AG04449 (cell line): ENCODE results near the gene TMEM245.

Experiments
- CTCF ChIA-PET: fragments of 350-600 bp; formaldehyde crosslinking; extraction: SDS; loops from one replicate; lab custom pipeline; 2021; ENCODE audit warnings: antibody characterized with exemption; lab: Yijun Ruan, JAX
- POLR2A ChIA-PET: fragments of 400-600, 350-600 bp; formaldehyde crosslinking; extraction: SDS; loops from one replicate; lab custom pipeline; 2020; ENCODE audit warnings: antibody characterized with exemption, inconsistent platforms; lab: Yijun Ruan, JAX
- DNase-seq: peaks from one replicate; pipeline ENCODE4 v3.0.0-alpha.2; 2010; ENCODE audit warnings: low read depth, low spot score
- H3K4me3 ChIP-seq: 2 replicates; pipeline ENCODE4 v1.5.1; 2011; ENCODE audit warnings: low read depth, mild to moderate bottlenecking, control low read depth, low read length
- CTCF ChIP-seq: IDR thresholded peaks from one replicate; pipeline ENCODE4 v1.5.1; 2011; ENCODE audit warnings: mild to moderate bottlenecking, moderate library complexity, low read length, control low read depth, inconsistent platforms; ENCODE audit not compliant: insufficient read depth; ENCODE audit errors: missing control alignments

Gene TMEM245

GRCh38 chr9:109164042-109164441 lies 44.3 kb upstream of the TMEM245 start:
- CTCF ChIA-PET, result no interaction called here
- POLR2A ChIA-PET, result no interaction called here
- no peak for TF ChIP-seq CTCF
- H3K4me3 ChIP-seq, result no peak overlapping the region
- no peak for DNase-seq

GRCh38 chr9:109163194-109163593 lies 43.4 kb upstream of the TMEM245 start:
- ChIA-PET CTCF (no interaction called here), POLR2A (no interaction called here)
- TF ChIP-seq CTCF, result no peak
- no peak overlapping the region for H3K4me3 ChIP-seq
- DNase-seq, result no peak

- ChIA-PET POLR2A (no interaction called here), CTCF (no interaction called here)
- H3K4me3 ChIP-seq, result no peak overlapping the region
- no peak for DNase-seq
- TF ChIP-seq CTCF, result no peak
These were observed 42.9 kb upstream of the TMEM245 start for GRCh38 chr9:109162677-109163076.

- TF ChIP-seq CTCF, result no peak
- H3K4me3 ChIP-seq, result no peak overlapping the region
- ChIA-PET CTCF (interaction anchor here (2.6 kb wide), 1 partner anchor 19 kb away, joined by 6 read pairs; no protein-coding TSS in a partner anchor), POLR2A (no interaction called here)
- DNase-seq, result no peak
These were observed 41.7 kb upstream of the TMEM245 start for GRCh38 chr9:109161471-109161870.

- CTCF ChIA-PET, result interaction anchor here (0.6 to 2.6 kb wide), 3 partner anchors 11 to 242 kb away, joined by 3 to 6 read pairs (median 3); no protein-coding TSS in a partner anchor
- H3K4me3 ChIP-seq, result no peak overlapping the region
- POLR2A ChIA-PET, result no interaction called here
- no peak for DNase-seq
- no peak for TF ChIP-seq CTCF
These were observed 39.8 kb upstream of the TMEM245 start for GRCh38 chr9:109159583-109159982.

- CTCF ChIA-PET, result interaction anchor here (0.6 to 1.2 kb wide), 3 partner anchors 9 to 243 kb away, joined by 3 read pairs; partner anchors contain the start of gene FRRS1L
- no peak overlapping the region for H3K4me3 ChIP-seq
- TF ChIP-seq CTCF, result no peak
- no peak for DNase-seq
- POLR2A ChIA-PET, result no interaction called here
These were observed 38.9 kb upstream of the TMEM245 start for GRCh38 chr9:109158651-109159050.
